D721Med (cell line): ENCODE data around the gene BCR.
A peak's percentile ranks its signal among the peaks of the same experiment; 100 is the strongest.

Experiments
- DNase-seq: peaks from one replicate; pipeline ENCODE4 v3.0.0; 2011; ENCODE audit warnings: low spot score; ENCODE audit not compliant: insufficient read length
- FAIRE-seq: peaks from 2 replicates; lab custom pipeline; 2011; peaks lifted over from hg19 to GRCh38; lab: Jason Lieb, UNC
- TF ChIP-seq, protein P1 (sequence below): IDR thresholded peaks from 2 replicates; pipeline ENCODE4 v1.5.1; 2012; ENCODE audit warnings: mild to moderate bottlenecking, control low read depth; ENCODE audit not compliant: insufficient read depth; ENCODE audit errors: missing control alignments

The BCR gene

DNA sequence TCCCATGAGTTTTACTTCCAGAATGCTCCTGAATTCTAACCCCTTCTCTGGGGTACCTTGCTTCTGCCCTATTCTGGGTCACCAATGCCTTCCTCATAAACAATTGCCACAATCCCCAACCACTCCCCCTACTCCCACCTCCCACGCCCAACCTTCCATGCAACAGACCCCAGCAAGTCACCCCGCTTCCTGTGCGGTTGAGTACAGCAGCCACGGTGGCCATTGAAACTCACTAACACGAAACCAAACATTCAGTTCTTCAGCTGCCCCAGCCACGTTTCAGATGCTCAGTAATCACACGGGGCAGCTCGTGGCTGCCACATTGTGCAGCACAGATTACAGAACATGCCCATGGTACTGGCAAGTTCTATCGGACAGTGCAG lies 3.7 kb upstream of the BCR start:
- TF ChIP-seq, protein P1, sequence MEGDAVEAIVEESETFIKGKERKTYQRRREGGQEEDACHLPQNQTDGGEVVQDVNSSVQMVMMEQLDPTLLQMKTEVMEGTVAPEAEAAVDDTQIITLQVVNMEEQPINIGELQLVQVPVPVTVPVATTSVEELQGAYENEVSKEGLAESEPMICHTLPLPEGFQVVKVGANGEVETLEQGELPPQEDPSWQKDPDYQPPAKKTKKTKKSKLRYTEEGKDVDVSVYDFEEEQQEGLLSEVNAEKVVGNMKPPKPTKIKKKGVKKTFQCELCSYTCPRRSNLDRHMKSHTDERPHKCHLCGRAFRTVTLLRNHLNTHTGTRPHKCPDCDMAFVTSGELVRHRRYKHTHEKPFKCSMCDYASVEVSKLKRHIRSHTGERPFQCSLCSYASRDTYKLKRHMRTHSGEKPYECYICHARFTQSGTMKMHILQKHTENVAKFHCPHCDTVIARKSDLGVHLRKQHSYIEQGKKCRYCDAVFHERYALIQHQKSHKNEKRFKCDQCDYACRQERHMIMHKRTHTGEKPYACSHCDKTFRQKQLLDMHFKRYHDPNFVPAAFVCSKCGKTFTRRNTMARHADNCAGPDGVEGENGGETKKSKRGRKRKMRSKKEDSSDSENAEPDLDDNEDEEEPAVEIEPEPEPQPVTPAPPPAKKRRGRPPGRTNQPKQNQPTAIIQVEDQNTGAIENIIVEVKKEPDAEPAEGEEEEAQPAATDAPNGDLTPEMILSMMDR: no peak
- DNase-seq: no peak
- FAIRE-seq: no peak

DNA sequence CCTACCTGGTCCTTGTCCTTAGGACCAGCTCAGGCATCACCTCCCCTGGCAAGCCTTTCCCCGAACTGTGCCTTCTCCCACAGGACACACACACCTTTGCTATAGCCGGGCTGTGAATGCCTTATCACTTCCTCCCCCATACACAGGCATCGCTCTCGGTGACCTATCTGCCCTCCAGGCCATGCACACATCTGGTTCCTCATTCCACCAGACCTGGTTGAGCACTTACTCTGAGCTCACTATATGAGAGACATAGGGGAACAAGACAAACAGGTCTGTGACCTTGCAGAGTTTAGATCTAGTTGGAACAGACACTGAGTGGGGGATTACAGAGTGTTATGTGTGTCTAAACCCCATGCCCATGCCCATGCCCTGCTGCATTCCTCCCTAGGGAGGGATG lies 3.1 kb upstream of the BCR start:
- FAIRE-seq: no peak
- no peak for DNase-seq
- TF ChIP-seq, protein P1: no peak

DNA sequence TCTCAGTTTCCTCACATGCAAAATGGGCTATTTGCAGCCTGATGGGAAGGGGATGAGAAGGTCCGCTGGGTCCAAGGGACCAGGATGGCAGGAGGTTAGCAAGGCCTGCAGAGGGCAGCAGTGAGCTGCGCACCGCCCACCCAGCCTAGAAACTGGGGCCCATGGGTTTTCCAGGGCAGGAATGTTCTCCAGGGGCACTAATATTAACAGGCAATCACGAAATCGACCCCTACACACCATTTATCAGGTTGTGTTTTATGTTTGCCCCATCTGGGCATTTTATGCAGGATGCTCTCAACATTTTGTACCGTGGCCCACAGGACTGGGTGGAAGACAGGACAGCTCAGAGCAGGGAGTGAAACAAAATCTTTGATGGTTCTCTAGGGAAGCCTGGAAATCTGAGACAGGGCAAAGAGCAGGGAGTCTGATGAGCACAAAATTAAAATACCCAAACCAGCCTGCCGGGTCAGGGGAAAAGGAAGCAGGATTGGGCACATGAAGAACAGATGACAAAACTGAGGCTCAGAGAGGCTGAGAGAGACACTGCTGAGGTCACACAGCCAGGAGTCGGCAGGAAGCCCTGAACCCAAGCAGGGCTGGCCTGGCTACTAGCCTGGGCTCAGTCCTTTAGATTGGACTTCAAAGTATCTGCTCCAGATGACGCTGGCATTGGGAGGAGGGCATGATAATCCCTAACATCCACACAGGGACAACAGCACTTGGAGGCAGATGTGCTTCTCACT lies 1.6 kb upstream of the BCR start:
- TF ChIP-seq, protein P1: peak; percentile 89
- DNase-seq (peak; percentile 83), FAIRE-seq (no peak)

DNA sequence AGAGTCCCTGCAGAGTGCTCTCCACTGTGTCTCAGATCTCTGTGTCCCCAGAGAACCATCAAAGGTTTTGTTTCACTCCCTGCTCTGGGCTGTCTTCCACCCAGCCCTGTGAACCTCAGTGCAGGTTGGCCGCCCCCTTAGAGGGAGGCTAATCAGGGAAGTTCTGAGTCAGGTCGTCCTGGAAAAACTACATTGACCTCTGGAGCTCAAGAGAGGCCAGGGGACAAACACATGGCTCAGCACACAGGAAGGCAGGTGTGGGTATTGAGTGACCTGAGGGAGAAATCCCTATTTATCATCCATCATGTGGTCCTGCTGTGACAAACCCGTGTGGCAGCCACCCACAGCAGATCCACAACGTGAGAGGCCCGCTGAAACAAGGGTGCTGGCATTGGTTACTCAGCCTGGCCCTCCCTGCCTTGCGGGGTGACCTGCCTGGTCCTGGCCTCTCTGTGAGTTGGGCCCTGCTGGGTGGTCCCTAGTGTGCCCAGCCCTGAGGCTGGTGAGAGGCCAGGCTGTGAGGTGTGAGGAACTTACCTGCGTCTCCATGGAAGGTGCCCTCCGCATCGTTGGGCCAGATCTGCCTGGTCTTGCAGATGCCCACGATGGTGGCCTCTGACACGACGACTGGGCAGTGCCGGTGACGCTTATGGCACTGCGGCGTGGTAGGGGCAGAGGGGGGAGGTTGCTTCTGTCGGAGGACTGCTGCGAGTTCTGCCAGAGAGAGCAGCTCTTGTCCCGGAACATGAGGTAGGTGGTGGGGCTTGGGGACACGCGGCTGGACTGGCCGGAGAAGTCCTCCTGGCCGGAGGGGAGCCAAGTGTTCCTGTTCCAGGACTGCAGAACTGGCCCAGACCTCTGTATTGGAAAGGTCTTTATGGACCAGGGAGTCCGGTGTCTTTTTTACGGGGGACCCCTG lies 669 bp upstream of the BCR start:
- TF ChIP-seq, protein P1: no peak
- DNase-seq (no peak), FAIRE-seq (no peak)

DNA sequence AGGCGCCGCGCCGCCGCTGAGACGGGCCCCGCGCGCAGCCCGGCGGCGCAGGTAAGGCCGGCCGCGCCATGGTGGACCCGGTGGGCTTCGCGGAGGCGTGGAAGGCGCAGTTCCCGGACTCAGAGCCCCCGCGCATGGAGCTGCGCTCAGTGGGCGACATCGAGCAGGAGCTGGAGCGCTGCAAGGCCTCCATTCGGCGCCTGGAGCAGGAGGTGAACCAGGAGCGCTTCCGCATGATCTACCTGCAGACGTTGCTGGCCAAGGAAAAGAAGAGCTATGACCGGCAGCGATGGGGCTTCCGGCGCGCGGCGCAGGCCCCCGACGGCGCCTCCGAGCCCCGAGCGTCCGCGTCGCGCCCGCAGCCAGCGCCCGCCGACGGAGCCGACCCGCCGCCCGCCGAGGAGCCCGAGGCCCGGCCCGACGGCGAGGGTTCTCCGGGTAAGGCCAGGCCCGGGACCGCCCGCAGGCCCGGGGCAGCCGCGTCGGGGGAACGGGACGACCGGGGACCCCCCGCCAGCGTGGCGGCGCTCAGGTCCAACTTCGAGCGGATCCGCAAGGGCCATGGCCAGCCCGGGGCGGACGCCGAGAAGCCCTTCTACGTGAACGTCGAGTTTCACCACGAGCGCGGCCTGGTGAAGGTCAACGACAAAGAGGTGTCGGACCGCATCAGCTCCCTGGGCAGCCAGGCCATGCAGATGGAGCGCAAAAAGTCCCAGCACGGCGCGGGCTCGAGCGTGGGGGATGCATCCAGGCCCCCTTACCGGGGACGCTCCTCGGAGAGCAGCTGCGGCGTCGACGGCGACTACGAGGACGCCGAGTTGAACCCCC lies 798 bp downstream of the BCR start:
- TF ChIP-seq, protein P1: no peak
- no peak for FAIRE-seq
- no peak for DNase-seq

DNA sequence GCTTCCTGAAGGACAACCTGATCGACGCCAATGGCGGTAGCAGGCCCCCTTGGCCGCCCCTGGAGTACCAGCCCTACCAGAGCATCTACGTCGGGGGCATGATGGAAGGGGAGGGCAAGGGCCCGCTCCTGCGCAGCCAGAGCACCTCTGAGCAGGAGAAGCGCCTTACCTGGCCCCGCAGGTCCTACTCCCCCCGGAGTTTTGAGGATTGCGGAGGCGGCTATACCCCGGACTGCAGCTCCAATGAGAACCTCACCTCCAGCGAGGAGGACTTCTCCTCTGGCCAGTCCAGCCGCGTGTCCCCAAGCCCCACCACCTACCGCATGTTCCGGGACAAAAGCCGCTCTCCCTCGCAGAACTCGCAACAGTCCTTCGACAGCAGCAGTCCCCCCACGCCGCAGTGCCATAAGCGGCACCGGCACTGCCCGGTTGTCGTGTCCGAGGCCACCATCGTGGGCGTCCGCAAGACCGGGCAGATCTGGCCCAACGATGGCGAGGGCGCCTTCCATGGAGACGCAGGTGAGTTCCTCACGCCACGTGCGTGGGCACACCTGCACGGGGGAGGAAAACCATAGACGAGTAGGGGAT lies 1.5 kb downstream of the BCR start:
- no peak for FAIRE-seq

More for the DNA sequence above, 1.5 kb downstream of the BCR start:
- no peak for DNase-seq
- TF ChIP-seq, protein P1: no peak
